Coronary artery (tissue), 2 donors: ENCODE data around the gene ZNF507.

Source experiments
- DNase-seq: peaks from one replicate; pipeline ENCODE4 v3.0.0-alpha.2; 2017; ENCODE audit warnings: low spot score
- H3K27ac ChIP-seq, 2 donors: fragments of 200-600 bp; sonication (generic); one replicate each; pipeline ENCODE4 v1.5.1; 2016 to 2019
- H3K4me3 ChIP-seq: fragments of 200-600 bp; sonication (generic); 2 replicates; pipeline ENCODE4 v1.5.1; 2016; ENCODE audit warnings: mild to moderate bottlenecking, moderate library complexity
- CTCF ChIP-seq: fragments of 200-600 bp; sonication (generic); IDR thresholded peaks from one replicate; pipeline ENCODE4 v1.5.1; 2019; ENCODE audit warnings: antibody characterized with exemption

Gene ZNF507

DNA sequence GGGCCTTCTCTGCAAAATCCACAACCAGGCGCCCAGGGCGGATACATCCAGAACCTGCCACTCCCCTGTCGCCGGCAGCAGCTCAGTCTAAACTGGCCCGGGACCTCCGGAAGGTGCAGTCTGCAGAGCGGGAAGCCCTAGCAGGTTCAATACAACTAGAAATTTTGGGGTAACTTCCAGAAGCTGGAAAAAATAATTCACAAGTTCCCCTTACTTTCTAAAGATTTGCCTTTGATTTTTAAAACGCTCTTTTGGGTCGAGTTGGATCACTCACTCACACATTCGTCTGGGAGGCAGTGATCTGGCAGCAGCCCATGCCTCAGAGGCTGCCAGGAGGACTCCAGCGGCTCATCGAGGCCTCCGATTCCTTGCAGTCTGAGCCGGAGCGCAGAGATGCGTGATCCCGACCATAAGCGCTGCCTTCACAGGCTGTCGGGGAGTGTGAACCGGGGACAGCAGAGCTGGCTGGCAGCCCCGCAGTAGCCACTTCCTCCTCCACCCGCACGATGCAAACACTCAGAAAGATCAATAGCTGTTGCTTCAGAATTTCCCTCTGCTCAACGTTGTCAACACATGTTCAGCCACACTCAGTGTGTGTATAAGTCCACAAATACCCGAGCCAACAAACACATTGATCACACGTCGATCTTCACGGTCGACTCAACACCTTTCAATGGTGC lies 35.6 kb upstream of the ZNF507 start:
- Histone ChIP-seq H3K4me3 (no peak overlapping the region), H3K27ac (no peak overlapping the region)
- TF ChIP-seq CTCF, result no peak
- no peak for DNase-seq

DNA sequence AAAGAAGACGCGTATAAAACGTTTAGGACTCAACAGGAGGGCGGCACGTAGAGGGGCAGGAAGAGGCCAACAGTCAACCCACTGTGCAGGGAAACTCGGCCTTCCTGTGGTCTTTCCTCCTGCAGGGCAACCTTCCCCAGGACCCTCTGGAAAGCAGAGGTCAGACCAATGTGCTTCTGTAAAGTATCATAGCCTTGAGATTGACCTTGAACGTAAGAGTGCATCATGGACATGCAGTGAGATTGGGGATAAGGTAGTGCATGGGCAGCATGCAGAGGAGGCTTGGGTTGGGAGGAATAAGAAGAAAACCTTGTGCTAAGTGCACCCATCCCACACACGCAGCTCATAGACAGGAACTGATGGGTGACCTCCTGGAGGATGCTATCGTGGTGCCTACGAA lies 34.0 kb upstream of the ZNF507 start:
- Histone ChIP-seq H3K27ac (no peak overlapping the region), H3K4me3 (no peak overlapping the region)
- no peak for TF ChIP-seq CTCF
- DNase-seq, result no peak

DNA sequence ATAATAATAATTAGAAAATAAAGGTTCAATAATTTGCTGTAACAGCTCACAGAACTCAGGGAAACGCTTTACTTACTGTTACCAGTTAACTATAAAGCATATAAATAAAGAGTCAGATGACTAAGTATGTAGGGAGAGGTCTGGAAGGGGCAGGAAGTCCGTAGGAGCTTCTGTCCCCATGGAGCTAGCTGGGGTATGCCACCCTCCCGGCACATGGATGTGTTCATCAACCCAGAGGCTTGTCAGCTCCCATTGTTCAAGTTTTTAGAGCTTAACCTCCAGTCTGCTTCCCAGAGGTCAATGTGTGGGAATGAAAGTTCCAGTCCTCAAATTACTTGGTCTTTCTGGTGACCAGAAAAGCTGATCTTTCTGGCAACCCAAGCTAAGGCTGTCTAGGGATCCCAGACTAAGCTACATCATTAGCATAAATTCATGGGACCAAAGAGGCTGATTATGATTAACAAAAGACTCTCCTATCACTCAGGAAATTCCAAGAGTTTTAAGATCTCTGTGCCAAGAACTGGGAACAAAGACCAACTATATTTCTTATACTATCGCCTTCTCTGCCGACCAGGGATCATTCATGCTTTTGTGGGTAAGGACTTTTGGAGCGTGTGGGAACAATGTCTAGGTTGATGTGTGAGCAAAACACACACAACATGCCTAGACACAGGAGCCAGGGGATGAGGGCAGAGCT lies 31.7 kb upstream of the ZNF507 start:
- Histone ChIP-seq H3K27ac (no peak overlapping the region), H3K4me3 (no peak overlapping the region)
- no peak for TF ChIP-seq CTCF
- no peak for DNase-seq

- no peak for DNase-seq
- Histone ChIP-seq H3K4me3 (no peak overlapping the region), H3K27ac (no peak overlapping the region)
- no peak for TF ChIP-seq CTCF
These were observed 29.4 kb upstream of the ZNF507 start for GRCh38 chr19:32316034-32316433.

GRCh38 chr19:32317086-32317485 lies 28.3 kb upstream of the ZNF507 start:
- TF ChIP-seq CTCF, result no peak
- Histone ChIP-seq H3K27ac (no peak overlapping the region), H3K4me3 (no peak overlapping the region)
- DNase-seq, result no peak

- no peak for DNase-seq
- Histone ChIP-seq H3K4me3 (no peak overlapping the region), H3K27ac (no peak overlapping the region)
- no peak for TF ChIP-seq CTCF
These were observed 26.4 kb upstream of the ZNF507 start for GRCh38 chr19:32318884-32319520.
